ENCODE results near the gene ZMIZ1. TPM values are rescaled to one million over a fixed set of nuclear protein-coding genes. Genes with fewer than 3 reads are reported as not detected.

ZMIZ1 gene
- total RNA-seq, 1 experiment from 2014 or later: 34.2 TPM

- ChIA-PET POLR2A (no interaction called here), CTCF (interaction anchor here (0.6 kb wide), 1 partner anchor 141 kb away, joined by 3 read pairs; no protein-coding TSS in a partner anchor)
- intact Hi-C loops (cut with micrococcal nuclease; ENCODE audit: unreplicated experiment) (no loop called here), in situ Hi-C loops (cut with HindIII; ENCODE audit: low pct_unique_long_range_greater_than_20kb, low sequenced_read_pairs) (no loop called here)
- no peak for ATAC-seq
- H3K4me3 ChIP-seq (ENCODE audit: low read depth in 2 of 2, low read length in 2 of 2): peak overlapping the region; percentile 8 to 95; a peak in 2 of 4 replicates
- no TSS peak for BruUV-seq (replicated peaks)
- no peak overlapping the region for H3K27ac ChIP-seq (ENCODE audit: low read length)
- H3K4me1 ChIP-seq (ENCODE audit: control insufficient read depth, insufficient read depth, low read length): peaks cover 14% of the 10 kb centered on the region
- no peaks in the 10 kb centered on the region for H3K27me3 ChIP-seq (ENCODE audit: control insufficient read depth, insufficient read depth, low read length)
- TF ChIP-seq CTCF (IDR thresholded peaks at IDR 0.05) (no peak), POLR2AphosphoS5 (IDR thresholded peaks at IDR 0.05; ENCODE audit: low read depth, low read length) (no peak), TCF7L2 (IDR thresholded peaks at IDR 0.05; ENCODE audit: low read depth, low read length) (no peak), REST (IDR thresholded peaks at IDR 0.05; ENCODE audit: insufficient read depth in 1 of 2, low read depth in 2 of 2, low read length in 1 of 2) (no peak), SIN3A (IDR thresholded peaks at IDR 0.05; ENCODE audit: borderline replicate concordance, insufficient read depth, low read depth, low read length) (no peak)
- no peaks in the 10 kb centered on the region for H3K9me3 ChIP-seq (ENCODE audit: control insufficient read depth, insufficient read depth, low read depth, low read length)
- H3K36me3 ChIP-seq (ENCODE audit: control insufficient read depth, insufficient read depth, low read length): 0 out of 2 replicates have a peak, but pooled peaks cover 2% of the 10 kb centered on the region
- no peak for DNase-seq (ENCODE audit: low read depth, low spot score)
Measured at GRCh38 chr10:79346388-79347225, 277.8 kb downstream of the ZMIZ1 start.

- peaks cover 2% of the 10 kb centered on the region; the same call in 1 of the 2 replicates for H3K36me3 ChIP-seq (ENCODE audit: control insufficient read depth, insufficient read depth, low read length)
- H3K27ac ChIP-seq (ENCODE audit: low read length): peak within 1 kb of the TSS; percentile 85
- ATAC-seq (peak; percentile 95), DNase-seq (ENCODE audit: low read depth, low spot score) (peak; percentile 51)
- ChIA-PET CTCF (no interaction called here), POLR2A (no interaction called here)
- peaks cover 14% of the 10 kb centered on the region for H3K4me1 ChIP-seq (ENCODE audit: control insufficient read depth, insufficient read depth, low read length)
- peak within 1 kb of the TSS; percentile 88 to 95 for H3K4me3 ChIP-seq (ENCODE audit: low read depth in 2 of 2, low read length in 2 of 2)
- no peaks in the 10 kb centered on the region for H3K27me3 ChIP-seq (ENCODE audit: control insufficient read depth, insufficient read depth, low read length)
- intact Hi-C loops (cut with micrococcal nuclease; ENCODE audit: unreplicated experiment): no loop called here
- in situ Hi-C loops (cut with HindIII; ENCODE audit: low pct_unique_long_range_greater_than_20kb, low sequenced_read_pairs): no loop called here
- no peak for TF ChIP-seq REST (IDR thresholded peaks at IDR 0.05; ENCODE audit: insufficient read depth in 1 of 2, low read depth in 2 of 2, low read length in 1 of 2)
- TF ChIP-seq SIN3A (IDR thresholded peaks at IDR 0.05; ENCODE audit: borderline replicate concordance, insufficient read depth, low read depth, low read length): peak; percentile 91; the same call in 1 of the 2 replicates
- no peak; the same call in 1 of the 2 replicates for TF ChIP-seq TCF7L2 (IDR thresholded peaks at IDR 0.05; ENCODE audit: low read depth, low read length)
- peak; percentile 99 for TF ChIP-seq CTCF (IDR thresholded peaks at IDR 0.05)
- peak; percentile 84 for TF ChIP-seq POLR2AphosphoS5 (IDR thresholded peaks at IDR 0.05; ENCODE audit: low read depth, low read length)
- BruUV-seq (replicated peaks): no TSS peak
- no peaks in the 10 kb centered on the region for H3K9me3 ChIP-seq (ENCODE audit: control insufficient read depth, insufficient read depth, low read depth, low read length)
Measured at GRCh38 chr10:79347226-79347893, 278.6 kb downstream of the ZMIZ1 start, which contains the start of gene PPIF. TSS of gene PPIF (plus strand) at chr10:79347469. CDS start at chr10:79347549, 80 bp downstream.
